ENCODE results near the gene QRICH2. TPM values are rescaled to one million over a fixed set of nuclear protein-coding genes. Genes with fewer than 3 reads are reported as not detected.
A peak's percentile ranks its signal among the peaks of the same experiment; 100 is the strongest.
"Not testable (repeated sequence)": the region's sequence is repeated elsewhere in the genome, so short reads cannot be mapped to it uniquely, and the experiment has no call there.

Gene QRICH2
- total RNA-seq, 1 donor from 2014 or later, result 1.7 TPM

DNA sequence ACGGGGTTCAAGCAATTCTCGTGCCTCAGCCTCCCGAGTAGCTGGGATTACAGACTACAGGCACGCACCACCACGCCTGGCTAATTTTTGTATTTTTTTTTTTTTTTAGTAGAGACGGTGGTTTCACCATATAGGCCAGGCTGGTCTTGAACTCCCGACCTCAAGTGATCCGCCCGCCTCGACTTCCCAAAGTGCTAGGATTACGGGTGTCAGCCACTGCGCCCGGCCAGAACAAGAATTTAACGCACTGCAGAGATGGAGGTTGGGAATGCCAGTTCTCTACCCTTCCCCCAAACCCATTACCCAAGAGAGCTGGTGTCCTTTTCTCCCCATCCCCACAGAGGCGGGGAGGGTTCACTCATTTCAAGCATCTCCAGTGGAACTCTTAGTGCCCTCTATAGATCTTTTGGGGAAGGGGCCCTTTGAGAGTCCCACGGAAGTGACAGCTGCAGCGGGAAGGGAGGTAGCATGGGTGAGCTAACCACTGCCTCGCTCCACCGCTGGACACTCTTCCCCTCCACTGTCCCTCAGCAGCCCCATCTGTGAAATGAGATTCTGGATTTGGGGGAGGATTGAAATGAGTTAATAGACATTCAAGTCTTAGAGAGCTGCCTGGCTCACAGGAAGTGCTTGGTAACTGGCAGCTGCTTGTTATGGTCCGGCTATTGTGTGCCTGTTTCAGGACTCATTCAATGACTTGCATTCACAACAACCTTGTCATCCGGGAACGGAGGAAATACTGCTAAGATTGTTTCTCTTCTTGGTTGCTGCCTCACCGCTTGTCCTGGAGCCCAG lies 46.5 kb downstream of the QRICH2 start:
- Histone ChIP-seq H4K20me1 (ENCODE audit: low read depth) (no peaks in the 10 kb centered on the region), H3K27ac (no peak overlapping the region), H3K4me3 (no peak overlapping the region), H3K4me1 (peaks cover 23% of the 10 kb centered on the region), H3K9me3 (ENCODE audit: low read depth) (no peaks in the 10 kb centered on the region), H3K36me3 (no peaks in the 10 kb centered on the region), H3K27me3 (no peaks in the 10 kb centered on the region), H3F3A (ENCODE audit: low read depth) (peaks cover 22% of the 10 kb centered on the region), H3K9ac (no peak overlapping the region), H3K4me2 (no peak overlapping the region), H2AFZ (replicated peaks) (peak overlapping the region; percentile 73), H3K79me2 (ENCODE audit: low read depth) (peaks cover 13% of the 10 kb centered on the region)
- Mint-ChIP-seq H3K36me3 (no peaks in the 10 kb centered on the region), H3K9me3 (no peaks in the 10 kb centered on the region), H3K27ac (no peak overlapping the region), H3K4me1 (peaks cover 36% of the 10 kb centered on the region), H3K27me3 (ENCODE audit: insufficient read depth, low read depth) (peaks cover 10% of the 10 kb centered on the region), H3K4me3 (no peak overlapping the region)
- no peak for TF ChIP-seq EZH2phosphoT487 (IDR thresholded peaks at IDR 0.05)
- DNase-seq (ENCODE audit: low spot score), result no peak

- peaks cover 10% of the 10 kb centered on the region for H3K27me3 Mint-ChIP-seq (ENCODE audit: insufficient read depth, low read depth)
- Histone ChIP-seq H3K9ac (no peak overlapping the region), H3F3A (ENCODE audit: low read depth) (peaks cover 22% of the 10 kb centered on the region), H3K4me2 (no peak overlapping the region), H3K27me3 (no peaks in the 10 kb centered on the region), H3K36me3 (no peaks in the 10 kb centered on the region), H4K20me1 (ENCODE audit: low read depth) (no peaks in the 10 kb centered on the region), H3K9me3 (ENCODE audit: low read depth) (no peaks in the 10 kb centered on the region), H2AFZ (replicated peaks) (no peak overlapping the region), H3K27ac (no peak overlapping the region), H3K4me3 (no peak overlapping the region), H3K79me2 (ENCODE audit: low read depth) (peaks cover 4% of the 10 kb centered on the region), H3K4me1 (peaks cover 19% of the 10 kb centered on the region)
- TF ChIP-seq, protein P1, sequence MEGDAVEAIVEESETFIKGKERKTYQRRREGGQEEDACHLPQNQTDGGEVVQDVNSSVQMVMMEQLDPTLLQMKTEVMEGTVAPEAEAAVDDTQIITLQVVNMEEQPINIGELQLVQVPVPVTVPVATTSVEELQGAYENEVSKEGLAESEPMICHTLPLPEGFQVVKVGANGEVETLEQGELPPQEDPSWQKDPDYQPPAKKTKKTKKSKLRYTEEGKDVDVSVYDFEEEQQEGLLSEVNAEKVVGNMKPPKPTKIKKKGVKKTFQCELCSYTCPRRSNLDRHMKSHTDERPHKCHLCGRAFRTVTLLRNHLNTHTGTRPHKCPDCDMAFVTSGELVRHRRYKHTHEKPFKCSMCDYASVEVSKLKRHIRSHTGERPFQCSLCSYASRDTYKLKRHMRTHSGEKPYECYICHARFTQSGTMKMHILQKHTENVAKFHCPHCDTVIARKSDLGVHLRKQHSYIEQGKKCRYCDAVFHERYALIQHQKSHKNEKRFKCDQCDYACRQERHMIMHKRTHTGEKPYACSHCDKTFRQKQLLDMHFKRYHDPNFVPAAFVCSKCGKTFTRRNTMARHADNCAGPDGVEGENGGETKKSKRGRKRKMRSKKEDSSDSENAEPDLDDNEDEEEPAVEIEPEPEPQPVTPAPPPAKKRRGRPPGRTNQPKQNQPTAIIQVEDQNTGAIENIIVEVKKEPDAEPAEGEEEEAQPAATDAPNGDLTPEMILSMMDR (IDR thresholded peaks at IDR 0.05), result no peak
- TF ChIP-seq EZH2phosphoT487 (IDR thresholded peaks at IDR 0.05) (no peak), EZH2 (IDR thresholded peaks at IDR 0.05) (no peak)
- H3K9me3 Mint-ChIP-seq, result no peaks in the 10 kb centered on the region
- DNase-seq (ENCODE audit: low spot score), result no peak
- no peak overlapping the region for H3K27ac Mint-ChIP-seq
- no peaks in the 10 kb centered on the region for H3K36me3 Mint-ChIP-seq
- peaks cover 36% of the 10 kb centered on the region for H3K4me1 Mint-ChIP-seq
- H3K4me3 Mint-ChIP-seq, result no peak overlapping the region
These were observed 47.4 kb downstream of the QRICH2 start for GRCh38 chr17:76260669-76261068.

DNA sequence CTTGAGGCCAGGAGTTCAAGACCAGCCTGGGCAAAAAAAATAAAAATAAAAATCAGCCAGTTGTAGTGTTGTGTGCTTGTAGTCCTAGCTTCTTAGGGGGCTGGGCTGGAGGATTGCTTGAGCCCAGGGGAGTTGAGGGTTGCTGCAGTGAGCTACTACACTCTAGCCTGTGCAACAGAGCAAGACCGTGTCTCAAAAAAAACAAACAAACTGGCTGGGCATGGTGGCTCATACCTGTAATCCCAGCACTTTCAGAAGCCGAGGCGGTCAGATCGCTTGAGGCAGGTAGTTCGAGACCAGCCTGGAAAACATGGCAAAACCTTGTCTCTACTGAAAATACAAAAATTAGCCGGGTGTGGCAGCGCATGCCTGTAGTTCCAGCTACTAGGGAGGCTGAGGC lies 47.9 kb downstream of the QRICH2 start:
- Histone ChIP-seq H3K27me3 (no peaks in the 10 kb centered on the region), H3K4me2 (no peak overlapping the region), H3K27ac (no peak overlapping the region), H3K9me3 (ENCODE audit: low read depth) (no peaks in the 10 kb centered on the region), H3K4me3 (no peak overlapping the region), H4K20me1 (ENCODE audit: low read depth) (no peaks in the 10 kb centered on the region), H3K36me3 (no peaks in the 10 kb centered on the region), H3K9ac (no peak overlapping the region), H3F3A (ENCODE audit: low read depth) (peaks cover 22% of the 10 kb centered on the region), H2AFZ (replicated peaks) (no peak overlapping the region), H3K79me2 (ENCODE audit: low read depth) (no peaks in the 10 kb centered on the region), H3K4me1 (peaks cover 19% of the 10 kb centered on the region)
- TF ChIP-seq EZH2 (IDR thresholded peaks at IDR 0.05), result no peak
- no peak for TF ChIP-seq EZH2phosphoT487 (IDR thresholded peaks at IDR 0.05)
- TF ChIP-seq, protein P1 (IDR thresholded peaks at IDR 0.05), result no peak
- H3K4me3 Mint-ChIP-seq, result no peak overlapping the region
- H3K27me3 Mint-ChIP-seq (ENCODE audit: insufficient read depth, low read depth), result peaks cover 10% of the 10 kb centered on the region
- H3K27ac Mint-ChIP-seq, result no peak overlapping the region
- no peak for DNase-seq (ENCODE audit: low spot score)
- H3K36me3 Mint-ChIP-seq, result no peaks in the 10 kb centered on the region
- H3K9me3 Mint-ChIP-seq, result no peaks in the 10 kb centered on the region
- H3K4me1 Mint-ChIP-seq, result peaks cover 36% of the 10 kb centered on the region

DNA sequence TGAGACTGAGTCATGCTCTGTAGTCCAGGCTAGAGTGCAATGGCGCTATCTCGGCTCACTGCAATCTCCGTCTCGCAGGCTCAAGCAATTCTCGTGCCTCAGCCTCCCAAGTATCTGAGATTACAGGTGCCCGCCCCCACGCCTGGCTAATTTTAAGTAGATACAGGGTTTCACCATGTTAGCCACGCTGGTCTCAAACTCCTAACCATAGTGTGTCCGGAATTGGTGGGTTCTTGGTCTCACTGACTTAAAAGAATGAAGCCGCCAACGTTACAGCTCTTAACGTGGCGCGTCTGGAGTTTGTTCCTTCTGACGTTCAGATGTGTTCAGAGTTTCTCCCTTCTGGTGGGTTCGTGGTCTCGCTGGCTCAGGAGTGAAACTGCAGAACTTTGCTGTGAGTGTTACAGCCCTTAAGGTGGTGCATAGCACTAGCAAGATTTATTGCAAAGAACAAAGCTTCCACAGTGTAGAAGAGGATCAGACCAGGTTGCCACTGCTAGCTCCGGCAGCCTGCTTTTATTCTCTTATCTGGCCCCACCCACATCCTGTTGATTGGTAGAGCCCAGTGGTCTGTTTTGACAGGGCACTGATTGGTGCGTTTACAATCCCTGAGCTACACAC lies 51.5 kb downstream of the QRICH2 start:
- peaks cover 14% of the 10 kb centered on the region for H3K4me1 Mint-ChIP-seq
- DNase-seq (ENCODE audit: low spot score); H3K4me3 ChIP-seq; H3K9ac ChIP-seq; H3K36me3 Mint-ChIP-seq; H3K79me2 ChIP-seq (ENCODE audit: low read depth); H3K27me3 Mint-ChIP-seq (ENCODE audit: insufficient read depth, low read depth); H4K20me1 ChIP-seq (ENCODE audit: low read depth); H3K36me3 ChIP-seq; H3K4me2 ChIP-seq; H2AFZ ChIP-seq (replicated peaks); H3K4me3 Mint-ChIP-seq; H3K9me3 Mint-ChIP-seq; H3K27ac ChIP-seq; H3K27ac Mint-ChIP-seq; H3K9me3 ChIP-seq (ENCODE audit: low read depth); H3K27me3 ChIP-seq: not testable (repeated sequence)
- Histone ChIP-seq H3K4me1 (peaks cover 16% of the 10 kb centered on the region), H3F3A (ENCODE audit: low read depth) (peaks cover 16% of the 10 kb centered on the region)
